ENCODE measurements around the gene CUL1.
"Not testable (repeated sequence)": the region's sequence is repeated elsewhere in the genome, so short reads cannot be mapped to it uniquely, and the experiment has no call there.

CUL1 gene

DNA sequence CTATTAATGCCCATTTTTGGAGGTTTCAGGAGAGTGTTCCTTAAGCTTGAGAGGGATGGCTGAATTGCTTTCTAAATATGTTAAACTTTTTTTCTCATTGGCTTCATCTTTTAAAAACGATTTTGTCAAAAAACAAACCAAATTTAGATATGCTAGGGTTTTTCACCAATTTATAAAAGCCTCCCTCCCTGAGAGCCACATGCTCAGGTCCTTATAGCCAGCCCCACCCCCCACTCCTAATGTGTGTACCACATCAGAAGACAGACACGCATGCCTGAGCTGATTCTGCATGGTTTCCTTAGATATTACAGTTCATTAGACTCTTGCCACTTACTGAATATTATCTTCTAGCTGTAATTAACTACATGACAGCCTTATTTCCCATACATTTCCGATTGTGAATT lies 2.0 kb downstream of the CUL1 start:
- DNase-seq (ENCODE audit: extremely low spot score): no peak
- CTCF ChIA-PET: interaction anchor here (0.6 kb wide), 1 partner anchor 21 kb away, joined by 4 read pairs; no protein-coding TSS in a partner anchor
- TF ChIP-seq, protein P1, sequence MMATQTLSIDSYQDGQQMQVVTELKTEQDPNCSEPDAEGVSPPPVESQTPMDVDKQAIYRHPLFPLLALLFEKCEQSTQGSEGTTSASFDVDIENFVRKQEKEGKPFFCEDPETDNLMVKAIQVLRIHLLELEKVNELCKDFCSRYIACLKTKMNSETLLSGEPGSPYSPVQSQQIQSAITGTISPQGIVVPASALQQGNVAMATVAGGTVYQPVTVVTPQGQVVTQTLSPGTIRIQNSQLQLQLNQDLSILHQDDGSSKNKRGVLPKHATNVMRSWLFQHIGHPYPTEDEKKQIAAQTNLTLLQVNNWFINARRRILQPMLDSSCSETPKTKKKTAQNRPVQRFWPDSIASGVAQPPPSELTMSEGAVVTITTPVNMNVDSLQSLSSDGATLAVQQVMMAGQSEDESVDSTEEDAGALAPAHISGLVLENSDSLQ (IDR thresholded peaks at IDR 0.05): peak; percentile 24; the same call in 1 of the 2 replicates
- TF ChIP-seq ELF4 (IDR thresholded peaks at IDR 0.05): no peak
- POLR2A ChIA-PET: interaction anchor here (0.6 to 3.9 kb wide), 6 partner anchors 10 to 365 kb away, joined by 3 to 32 read pairs (median 3); no protein-coding TSS in a partner anchor

DNA sequence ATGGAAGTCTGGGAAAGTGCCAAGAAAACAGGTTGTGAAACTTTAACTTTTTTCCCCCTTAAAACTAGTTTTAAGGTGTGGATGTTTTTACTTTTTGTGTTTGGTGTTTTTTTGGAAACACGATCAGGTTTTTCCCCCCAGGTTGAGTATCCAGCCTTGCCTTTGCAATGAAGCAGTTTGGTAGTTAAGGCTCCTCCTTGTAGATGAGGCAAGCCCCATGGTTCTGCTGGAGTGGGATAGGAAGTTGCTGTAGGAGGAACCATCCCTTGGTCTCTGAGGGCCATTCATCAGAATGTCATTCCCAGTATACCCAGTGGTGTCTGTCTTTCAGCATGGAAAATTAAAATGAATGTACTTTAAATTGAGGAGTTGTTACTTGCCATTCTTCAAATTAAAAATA lies 2.7 kb downstream of the CUL1 start:
- ChIA-PET CTCF (interaction anchor here (0.7 kb wide), 1 partner anchor 257 kb away, joined by 3 read pairs; no protein-coding TSS in a partner anchor), POLR2A (interaction anchor here (0.6 to 3.9 kb wide), 4 partner anchors 9 to 364 kb away, joined by 3 to 32 read pairs (median 4); no protein-coding TSS in a partner anchor)
- TF ChIP-seq, protein P1 (IDR thresholded peaks at IDR 0.05): peak; percentile 84
- TF ChIP-seq HDGF (IDR thresholded peaks at IDR 0.05; ENCODE audit: borderline replicate concordance): no peak
- no peak for DNase-seq (ENCODE audit: extremely low spot score)

DNA sequence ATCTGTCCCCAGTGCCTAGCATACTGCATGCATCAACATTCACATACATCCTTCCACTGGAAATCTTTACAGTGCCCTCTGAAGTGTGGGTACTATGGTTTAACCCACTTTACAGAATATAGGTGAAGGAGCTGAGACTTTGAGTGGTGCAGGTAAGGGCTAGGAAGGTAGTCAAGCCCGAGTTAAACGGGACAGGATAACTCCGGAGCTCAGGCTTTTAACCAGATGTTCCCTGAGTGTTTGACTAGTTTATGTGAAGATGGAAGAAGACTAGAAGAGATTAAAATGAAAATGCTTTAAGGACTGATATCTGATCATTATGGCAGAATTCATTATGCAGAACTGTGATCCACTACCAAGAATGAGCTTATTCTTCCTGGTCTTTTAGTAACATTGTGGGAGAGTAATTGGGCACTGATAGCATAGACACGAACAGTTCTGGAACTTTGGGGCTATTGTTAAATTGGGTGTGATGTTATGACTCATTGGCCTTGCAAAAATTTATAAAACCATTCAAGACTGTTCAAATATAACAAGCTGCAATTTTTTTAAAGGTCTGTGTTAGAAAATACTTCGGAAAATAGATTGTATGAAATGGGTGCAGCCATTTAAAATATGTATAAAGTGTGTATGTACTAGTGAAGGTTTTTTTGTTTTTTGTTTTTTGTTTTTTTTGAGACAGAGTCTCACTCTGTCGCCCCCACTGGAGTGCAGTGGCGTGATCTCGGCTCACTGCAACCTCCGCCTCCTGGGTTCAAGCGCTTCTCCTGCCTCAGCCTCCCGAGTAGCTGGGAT lies 4.4 kb downstream of the CUL1 start:
- ChIA-PET POLR2A (interaction anchor here (1.4 kb wide), 1 partner anchor 238 kb away, joined by 3 read pairs; no protein-coding TSS in a partner anchor), CTCF (interaction anchor here (0.6 to 0.8 kb wide), 4 partner anchors 9 to 285 kb away, joined by 3 to 6 read pairs (median 3); no protein-coding TSS in a partner anchor)
- TF ChIP-seq ZNF384 (IDR thresholded peaks at IDR 0.05) (peak; percentile 83), FOXK2 (IDR thresholded peaks at IDR 0.05) (no peak)
- DNase-seq (ENCODE audit: extremely low spot score): no peak

DNA sequence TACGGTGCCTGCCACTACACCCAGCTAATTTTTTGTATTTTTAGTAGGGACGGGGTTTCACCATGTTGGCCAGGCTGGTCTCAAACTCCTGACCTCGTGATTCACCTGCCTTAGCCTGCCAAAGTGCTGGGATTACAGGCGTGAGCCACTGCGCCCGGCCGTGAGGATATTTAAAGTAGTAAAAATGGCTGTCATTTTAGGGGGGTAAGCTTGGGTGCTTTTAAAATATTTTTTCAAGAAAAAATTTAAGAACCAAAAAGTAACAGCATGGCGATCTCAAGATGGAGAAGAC lies 4.9 kb downstream of the CUL1 start:
- CTCF ChIA-PET; DNase-seq (ENCODE audit: extremely low spot score): not testable (repeated sequence)
- POLR2A ChIA-PET: interaction anchor here (1.4 kb wide), 1 partner anchor 238 kb away, joined by 3 read pairs; no protein-coding TSS in a partner anchor

DNA sequence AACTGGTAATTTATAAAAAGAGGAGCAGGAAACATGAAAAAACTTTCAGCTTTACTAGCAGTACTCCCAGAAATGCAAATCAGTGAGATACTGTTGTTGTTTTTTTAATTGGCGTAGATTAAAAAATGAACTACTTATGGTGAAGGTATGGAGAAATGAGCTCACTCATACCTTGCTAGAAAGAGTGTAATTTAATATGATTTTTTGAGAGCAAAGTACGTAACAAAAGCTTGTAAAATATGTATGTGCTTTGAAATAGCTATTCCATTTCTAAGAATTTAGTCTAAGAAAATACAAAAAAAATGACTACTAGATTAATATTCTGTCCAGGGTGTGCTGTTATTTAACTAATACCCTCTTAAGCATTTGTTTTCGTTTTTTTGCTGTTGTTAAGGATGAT lies 5.5 kb downstream of the CUL1 start:
- no peak for DNase-seq (ENCODE audit: extremely low spot score)
- TF ChIP-seq L3MBTL2 (conservative IDR thresholded peaks at IDR 0.05): no peak
- no peak for TF ChIP-seq LEF1 (IDR thresholded peaks at IDR 0.05; ENCODE audit: borderline replicate concordance)
- no peak for TF ChIP-seq CTBP1 (IDR thresholded peaks at IDR 0.05; ENCODE audit: borderline replicate concordance)
- no peak for TF ChIP-seq ELF4 (IDR thresholded peaks at IDR 0.05)
- TF ChIP-seq SP1 (IDR thresholded peaks at IDR 0.05): no peak
- TF ChIP-seq NFRKB (IDR thresholded peaks at IDR 0.05): no peak
- no peak for TF ChIP-seq SUZ12 (IDR thresholded peaks at IDR 0.05)
- ChIA-PET POLR2A (interaction anchor here (1.4 kb wide), 1 partner anchor 237 kb away, joined by 3 read pairs; no protein-coding TSS in a partner anchor), CTCF (interaction anchor here (0.6 to 0.7 kb wide), 2 partner anchors 124 to 134 kb away, joined by 3 to 5 read pairs; no protein-coding TSS in a partner anchor)

DNA sequence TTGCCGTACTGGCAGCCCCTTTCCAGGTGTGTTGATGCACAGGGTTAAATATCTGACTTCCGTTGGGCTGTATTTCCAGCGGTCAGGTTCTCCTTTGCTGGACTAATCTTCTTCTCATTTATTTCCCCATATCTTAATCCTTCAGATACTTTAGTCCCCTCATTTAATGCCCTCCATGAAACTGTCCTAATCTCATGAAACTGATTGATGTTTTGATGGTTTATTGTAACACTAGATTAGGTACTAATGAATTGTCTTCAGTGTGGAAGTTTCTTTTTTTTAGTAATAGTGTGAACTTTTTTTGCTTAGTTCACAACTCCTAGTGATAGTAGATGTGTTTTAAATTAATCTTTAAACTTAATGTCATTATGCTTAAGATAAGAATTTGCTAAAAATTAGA lies 6.3 kb downstream of the CUL1 start:
- TF ChIP-seq CTBP1 (IDR thresholded peaks at IDR 0.05; ENCODE audit: borderline replicate concordance): peak; percentile 56; the same call in 1 of the 2 replicates
- no peak for TF ChIP-seq L3MBTL2 (conservative IDR thresholded peaks at IDR 0.05)
- TF ChIP-seq, protein P1 (IDR thresholded peaks at IDR 0.05): peak; percentile 85
- no peak for TF ChIP-seq TARDBP (IDR thresholded peaks at IDR 0.05)
- 0 out of 2 replicates have a peak, but pooled peaks have one; percentile 40 for TF ChIP-seq ZNF384 (IDR thresholded peaks at IDR 0.05)
- TF ChIP-seq ARNT (IDR thresholded peaks at IDR 0.05): no peak
- 0 out of 2 replicates have a peak, but pooled peaks have one; percentile 15 for TF ChIP-seq ELF4 (IDR thresholded peaks at IDR 0.05)
- no peak for TF ChIP-seq FOXA1 (IDR thresholded peaks at IDR 0.05)
- TF ChIP-seq SUZ12 (IDR thresholded peaks at IDR 0.05): no peak
- DNase-seq (ENCODE audit: extremely low spot score): no peak
- CTCF ChIA-PET: interaction anchor here (0.6 to 1.1 kb wide), 2 partner anchors 44 to 361 kb away, joined by 3 read pairs; no protein-coding TSS in a partner anchor
- POLR2A ChIA-PET: no interaction called here

DNA sequence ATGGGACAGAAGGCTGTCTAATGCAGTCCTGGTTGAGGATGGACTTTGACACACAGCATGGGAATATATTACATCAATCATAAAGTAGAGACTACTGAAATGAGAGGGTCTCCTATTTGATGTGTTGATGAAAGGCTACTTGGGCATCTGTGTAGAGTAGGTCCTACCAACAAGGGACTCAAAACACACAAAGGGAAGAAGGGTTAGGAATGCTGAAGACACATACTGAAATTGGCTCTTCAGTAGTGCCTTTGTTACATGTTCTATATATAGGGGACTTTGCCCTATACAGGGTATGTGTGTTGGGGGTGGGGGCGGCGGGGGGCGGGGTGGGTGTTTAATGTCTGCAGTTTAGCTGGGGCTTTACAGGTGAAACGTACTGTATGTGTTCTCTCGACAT lies 7.7 kb downstream of the CUL1 start:
- ChIA-PET CTCF (interaction anchor here (0.6 to 1.1 kb wide), 3 partner anchors 15 to 359 kb away, joined by 3 read pairs; no protein-coding TSS in a partner anchor), POLR2A (no interaction called here)
- TF ChIP-seq FOXA1 (IDR thresholded peaks at IDR 0.05) (no peak), NFRKB (IDR thresholded peaks at IDR 0.05) (no peak), FOXM1 (IDR thresholded peaks at IDR 0.05; ENCODE audit: borderline replicate concordance) (no peak), FOXK2 (IDR thresholded peaks at IDR 0.05) (no peak), HDGF (IDR thresholded peaks at IDR 0.05; ENCODE audit: borderline replicate concordance) (no peak), ELF4 (IDR thresholded peaks at IDR 0.05) (no peak), SUZ12 (IDR thresholded peaks at IDR 0.05) (no peak), SP1 (IDR thresholded peaks at IDR 0.05) (no peak), ARNT (IDR thresholded peaks at IDR 0.05) (no peak), BHLHE40 (IDR thresholded peaks at IDR 0.05; ENCODE audit: borderline replicate concordance) (no peak), L3MBTL2 (conservative IDR thresholded peaks at IDR 0.05) (no peak), ZNF384 (IDR thresholded peaks at IDR 0.05) (no peak), TARDBP (IDR thresholded peaks at IDR 0.05) (no peak)
- TF ChIP-seq, protein P1 (IDR thresholded peaks at IDR 0.05): no peak
- DNase-seq (ENCODE audit: extremely low spot score): no peak

Measured in HEK293T (cell line).